ENCODE results near the gene JUNB.
"Not testable (repeated sequence)": the region's sequence is repeated elsewhere in the genome, so short reads cannot be mapped to it uniquely, and the experiment has no call there.

JUNB gene

DNA sequence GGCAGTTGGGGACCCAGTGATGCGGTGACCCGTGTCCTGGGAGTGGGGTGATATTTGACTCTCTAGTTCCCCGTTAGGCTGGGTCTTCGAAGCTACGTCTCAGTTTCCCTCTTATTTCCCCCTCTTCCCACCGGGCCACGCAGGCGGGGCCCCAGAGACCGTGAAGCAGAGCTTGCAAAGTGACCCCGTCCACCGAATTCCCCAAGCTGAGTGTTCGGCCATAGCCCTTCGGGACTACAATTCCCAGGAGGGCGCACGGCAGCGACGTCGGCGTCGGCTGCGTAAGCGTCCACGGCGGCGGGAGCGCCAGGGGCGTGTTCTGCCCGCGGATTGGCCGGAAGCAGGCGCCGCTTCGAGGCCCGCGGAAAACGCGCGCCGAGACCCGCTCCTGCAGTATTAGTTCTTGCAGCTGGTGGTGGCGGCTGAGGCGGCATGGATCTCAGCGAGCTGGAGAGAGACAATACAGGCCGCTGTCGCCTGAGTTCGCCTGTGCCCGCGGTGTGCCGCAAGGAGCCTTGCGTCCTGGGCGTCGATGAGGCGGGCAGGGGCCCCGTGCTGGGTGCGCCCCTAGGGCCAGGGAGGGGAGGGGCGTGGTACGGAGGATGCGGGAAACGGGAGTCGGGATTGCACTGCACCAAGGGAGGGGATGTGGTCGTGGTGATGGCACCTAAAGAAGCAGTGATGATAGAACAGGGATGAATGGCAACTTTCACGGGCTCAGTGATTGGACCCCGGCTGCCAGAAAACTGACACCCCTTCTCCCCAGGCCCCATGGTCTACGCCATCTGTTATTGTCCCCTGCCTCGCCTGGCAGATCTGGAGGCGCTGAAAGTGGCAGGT lies 15.2 kb downstream of the JUNB start, which contains the start of gene RNASEH2A:
RNASEH2A (plus strand) TSS at position 343 of the 840 bp plus-strand sequence; CDS start at position 433, 90 bp downstream.
- peak; percentile 86 for DNase-seq

DNA sequence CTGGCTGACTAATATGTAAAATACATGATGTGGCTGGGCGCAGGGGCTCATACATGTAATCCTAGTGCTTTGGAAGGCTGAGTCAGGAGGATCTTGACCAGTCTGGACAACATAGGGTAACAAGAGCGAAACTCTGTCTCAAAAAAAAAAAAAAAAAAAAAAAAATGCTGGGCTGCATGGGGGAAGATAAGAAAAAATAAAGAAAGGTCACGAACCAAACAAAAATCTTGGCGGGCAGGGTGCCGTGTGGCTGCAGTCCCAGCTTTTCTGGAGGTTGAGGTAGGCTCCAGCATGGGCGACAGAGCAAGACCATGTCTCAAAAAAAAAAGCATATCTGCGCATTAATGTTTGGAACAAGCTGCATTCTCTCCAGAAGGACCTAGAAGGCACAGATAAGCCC lies 23.8 kb downstream of the JUNB start:
- no peak for DNase-seq

DNA sequence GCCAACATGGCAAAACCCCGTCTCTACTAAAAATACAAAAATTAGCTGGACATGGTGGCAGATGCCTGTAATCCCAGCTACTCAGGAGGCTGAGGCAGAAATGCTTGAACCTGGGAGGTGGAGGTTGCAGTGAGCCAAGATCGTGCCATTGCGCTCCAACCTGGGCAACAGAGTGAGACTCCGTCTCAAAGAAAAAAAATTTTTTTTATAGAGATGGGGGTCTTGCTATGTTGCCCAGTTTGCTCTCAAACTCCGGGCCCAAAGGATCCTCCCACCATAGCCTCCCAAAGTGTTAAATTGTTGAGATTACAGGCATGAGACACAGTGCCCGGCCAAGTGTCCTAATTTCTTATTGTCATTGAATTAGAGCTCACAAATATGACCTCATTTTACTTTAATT lies 25.9 kb downstream of the JUNB start:
- DNase-seq, result not testable (repeated sequence)

DNA sequence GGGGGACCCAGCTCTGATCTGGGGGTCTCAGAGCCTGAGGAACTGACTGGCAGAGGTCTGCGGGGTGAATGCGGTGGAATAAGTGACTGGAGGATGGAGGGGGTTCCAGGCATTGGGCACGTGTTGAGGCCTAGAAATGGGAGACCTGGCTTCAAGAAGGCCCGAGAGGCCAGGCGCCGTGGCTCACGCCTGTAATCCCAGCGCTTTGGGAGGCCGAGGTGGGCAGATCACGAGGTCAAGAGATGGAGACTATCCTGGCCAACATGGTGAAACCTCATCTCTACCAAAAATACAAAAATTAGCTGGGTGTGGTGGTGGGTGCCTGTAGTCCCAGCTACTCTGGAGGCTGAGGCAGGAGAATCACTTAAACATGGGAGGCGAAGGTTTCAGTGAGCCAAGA lies 26.5 kb downstream of the JUNB start:
- not testable (repeated sequence) for DNase-seq

DNA sequence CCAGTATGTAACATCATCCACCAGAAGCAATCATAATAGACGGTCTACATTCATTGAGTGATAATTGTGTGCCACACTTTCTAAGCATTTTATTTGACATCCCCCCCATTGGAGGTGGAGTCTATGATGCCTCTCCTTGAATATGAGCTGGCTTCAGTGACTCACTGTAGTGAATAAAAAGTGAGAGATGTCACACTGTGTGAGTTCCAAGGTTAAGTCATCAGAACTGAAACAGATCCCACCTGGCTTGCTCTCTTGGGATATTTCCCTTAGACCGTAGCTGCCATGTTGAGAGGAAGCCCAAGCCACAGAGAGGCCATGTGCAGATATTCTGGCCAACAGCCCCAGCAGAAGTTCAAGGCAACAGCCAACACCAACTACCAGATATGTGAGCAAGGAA lies 30.5 kb downstream of the JUNB start:
- DNase-seq, result no peak

DNA sequence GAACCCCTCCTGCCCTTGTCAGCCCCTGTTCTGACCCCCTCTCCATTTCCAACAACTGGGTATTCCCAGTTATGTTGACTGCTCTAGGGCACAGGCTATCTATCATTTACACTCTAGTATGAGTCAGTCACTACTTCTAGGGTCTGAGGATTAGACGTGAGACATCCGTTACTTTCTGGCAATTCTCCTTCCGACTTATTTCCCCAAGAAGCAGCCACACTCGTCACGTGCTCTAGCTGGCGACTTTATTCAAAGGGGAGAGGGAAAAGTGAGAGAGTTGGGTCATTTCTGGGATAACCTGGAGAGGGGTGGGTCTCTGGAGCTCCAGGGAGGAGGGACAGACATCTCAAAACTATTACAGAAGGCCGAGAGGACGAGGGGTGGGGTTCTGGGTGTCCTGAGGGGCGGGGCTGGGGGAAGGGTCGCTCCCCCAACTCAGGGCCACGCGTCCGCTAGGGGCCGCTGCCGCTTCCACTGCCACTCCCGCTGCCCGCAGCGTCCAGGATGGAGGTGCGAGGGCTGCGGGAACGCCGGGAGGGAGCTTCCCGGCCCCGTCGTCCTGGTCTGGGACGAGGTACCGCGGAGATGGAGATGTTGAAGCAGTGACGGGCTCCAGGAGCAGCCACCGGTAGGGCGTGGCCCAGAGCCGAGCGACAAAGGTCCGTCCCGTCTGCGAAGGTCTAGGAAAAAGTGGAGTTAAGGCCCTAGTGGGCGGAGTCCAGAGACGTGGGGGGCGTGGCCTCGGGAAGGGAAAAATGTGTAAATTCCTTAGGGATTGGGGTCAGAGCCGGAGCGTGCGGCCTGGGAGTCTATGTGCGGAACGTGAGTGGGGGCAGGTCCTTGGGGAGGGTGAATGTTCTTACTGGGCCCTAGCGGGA lies 34.2 kb downstream of the JUNB start:
- DNase-seq, result no peak

DNA sequence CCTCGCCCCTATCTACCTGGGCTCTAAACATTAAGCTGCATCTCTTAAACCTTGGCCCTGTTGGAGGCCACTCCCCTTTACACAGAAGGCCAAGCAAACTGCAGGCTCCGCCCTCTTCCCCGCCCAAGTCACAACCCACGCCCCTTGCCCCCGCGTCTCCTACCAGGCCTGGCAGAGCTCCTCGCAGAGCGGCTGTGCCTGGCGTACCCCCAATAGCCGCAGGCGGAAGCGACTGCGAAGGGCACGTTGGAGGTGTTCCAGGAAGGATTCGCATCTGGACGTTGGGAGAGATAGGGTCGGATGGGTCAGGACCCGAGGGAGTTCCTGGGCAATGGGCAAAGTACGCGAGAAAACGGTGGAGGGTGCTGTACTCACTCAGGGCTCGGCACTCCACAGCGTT lies 37.2 kb downstream of the JUNB start:
- no peak for DNase-seq

DNA sequence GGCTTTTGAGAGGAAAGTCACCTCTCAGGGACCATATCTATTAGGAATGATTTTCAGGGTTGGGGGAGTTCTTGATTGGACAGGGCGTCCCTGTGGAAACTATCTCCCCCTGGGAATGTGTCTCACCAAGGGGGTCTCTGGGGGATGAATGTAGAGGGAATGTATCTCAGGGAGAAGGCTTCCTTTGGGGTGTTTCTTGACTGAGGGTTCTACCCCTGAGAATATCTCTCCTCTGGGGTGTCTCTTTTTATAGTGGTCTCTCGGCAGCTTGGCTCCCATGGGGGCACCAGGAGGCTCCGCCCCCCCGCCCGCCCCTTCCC lies 42.1 kb downstream of the JUNB start:
- DNase-seq, result no peak

DNA sequence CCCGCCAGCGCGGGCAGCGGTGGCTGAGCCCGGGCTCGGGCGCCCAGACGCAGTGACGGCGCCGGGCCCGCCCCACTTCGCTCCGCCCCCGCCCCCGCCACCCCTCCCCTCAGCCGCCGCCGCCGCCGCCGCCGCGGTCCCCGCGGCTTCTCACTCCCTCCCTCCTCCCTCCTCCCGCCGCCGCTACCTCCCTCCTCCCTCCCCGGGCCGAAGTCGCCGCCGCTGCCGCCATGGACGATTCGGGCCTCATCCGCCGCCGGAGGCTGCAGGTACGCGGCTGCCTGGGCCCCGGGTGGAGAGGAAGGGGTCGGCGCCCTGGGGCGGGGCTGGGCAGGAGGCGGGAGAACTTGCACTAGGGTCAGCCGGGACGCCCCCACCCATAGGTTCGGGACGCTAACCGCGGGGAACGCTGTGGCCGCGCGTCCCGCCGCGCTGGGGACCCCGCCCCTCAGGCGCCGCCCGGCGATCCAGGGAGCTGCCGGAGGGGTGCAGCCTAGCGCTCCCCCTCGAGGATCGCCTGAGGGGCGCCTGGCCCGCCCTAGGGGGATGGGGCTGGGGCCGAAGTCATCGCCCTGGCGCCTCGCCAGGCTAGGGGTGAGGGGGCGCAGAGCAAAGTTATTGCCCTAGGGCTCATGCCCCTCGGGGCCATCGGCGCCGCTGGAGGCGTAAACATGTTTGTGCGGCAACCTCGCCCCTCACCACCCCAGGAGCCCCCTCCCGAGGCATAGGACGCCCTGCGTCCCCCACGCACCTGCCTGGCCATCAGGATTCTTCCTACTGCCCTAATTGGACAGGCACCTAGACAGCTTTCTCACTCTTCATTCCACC lies 42.7 kb downstream of the JUNB start:
- DNase-seq, result peak; percentile 35

DNA sequence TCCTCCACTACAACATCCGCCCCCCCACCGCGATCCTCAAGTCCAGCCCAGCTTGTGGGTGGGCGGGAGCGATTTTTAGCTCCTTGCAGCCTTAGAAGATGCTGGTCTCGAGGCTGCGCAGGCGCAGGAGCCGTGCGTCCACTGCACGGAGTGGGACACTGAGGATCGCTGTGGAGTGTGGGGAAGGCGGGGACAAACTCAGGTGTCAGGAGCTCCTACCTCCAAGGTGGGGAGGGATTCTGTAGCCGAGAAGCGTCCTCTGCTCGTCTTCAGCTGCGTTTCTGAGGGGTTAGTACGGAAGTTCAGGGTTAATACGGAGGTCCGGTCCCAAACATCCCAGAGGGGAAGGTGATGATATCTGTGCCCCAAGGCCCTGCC lies 43.3 kb downstream of the JUNB start, which contains the start of gene RTBDN:
RTBDN (minus strand) TSS at position 14 of the 378 bp plus-strand sequence. CDS start 4,600 bp downstream, outside the sequence.
- no peak for DNase-seq

DNA sequence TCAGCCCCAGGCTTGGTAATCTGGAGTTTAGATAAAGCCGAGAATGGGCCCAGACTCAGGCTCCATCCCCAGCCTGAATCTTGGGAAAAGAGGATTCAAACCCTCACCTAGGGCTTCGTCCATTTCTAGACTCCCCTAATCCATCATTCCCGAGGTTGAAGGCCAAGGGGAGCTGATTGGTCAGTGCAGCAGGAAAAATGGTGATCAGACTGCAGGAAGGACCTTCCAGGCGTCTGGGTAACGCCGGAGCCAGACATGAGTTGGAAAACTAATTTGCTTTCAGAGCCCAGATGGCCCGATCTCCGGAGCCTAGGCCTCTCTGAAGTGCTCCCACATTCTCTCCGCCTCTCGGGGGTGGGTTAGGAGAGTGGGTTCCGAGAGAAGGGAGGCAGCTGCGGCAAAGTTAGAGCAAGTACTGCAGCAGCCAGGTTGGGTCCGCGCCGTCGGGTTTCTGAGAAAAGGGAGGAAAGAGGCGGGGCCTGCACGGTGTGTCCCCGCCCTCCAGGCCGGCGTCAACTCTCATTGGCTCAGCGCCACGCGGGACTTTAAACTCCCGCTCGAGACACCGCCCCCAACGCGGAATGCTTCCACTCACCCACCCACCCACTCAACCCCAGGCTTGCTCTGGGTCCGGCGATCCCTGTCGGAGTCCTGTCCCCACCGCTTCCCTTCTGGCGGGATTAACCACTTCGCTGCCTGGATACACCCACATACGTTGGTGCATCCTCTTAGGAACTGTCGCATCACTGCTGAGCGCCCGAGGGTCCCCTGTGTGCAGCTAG lies 43.9 kb downstream of the JUNB start:
- DNase-seq, result no peak

DNA sequence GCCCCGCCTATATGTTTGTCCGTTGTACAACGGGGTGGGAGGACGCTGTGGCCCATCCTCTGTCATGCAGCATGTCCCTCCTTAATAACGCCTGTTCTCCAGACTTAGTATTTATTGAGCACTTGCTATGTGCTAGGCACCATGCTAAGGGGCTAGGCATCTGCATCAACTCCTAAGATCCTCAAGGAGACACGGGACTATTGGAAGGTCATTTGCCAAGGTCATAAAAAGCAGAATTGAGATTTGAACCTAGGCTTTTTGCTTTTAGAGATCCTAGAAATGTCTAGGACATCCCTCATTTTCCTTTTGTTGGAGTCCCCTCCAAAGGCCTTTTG lies 45.2 kb downstream of the JUNB start:
- no peak for DNase-seq

DNA sequence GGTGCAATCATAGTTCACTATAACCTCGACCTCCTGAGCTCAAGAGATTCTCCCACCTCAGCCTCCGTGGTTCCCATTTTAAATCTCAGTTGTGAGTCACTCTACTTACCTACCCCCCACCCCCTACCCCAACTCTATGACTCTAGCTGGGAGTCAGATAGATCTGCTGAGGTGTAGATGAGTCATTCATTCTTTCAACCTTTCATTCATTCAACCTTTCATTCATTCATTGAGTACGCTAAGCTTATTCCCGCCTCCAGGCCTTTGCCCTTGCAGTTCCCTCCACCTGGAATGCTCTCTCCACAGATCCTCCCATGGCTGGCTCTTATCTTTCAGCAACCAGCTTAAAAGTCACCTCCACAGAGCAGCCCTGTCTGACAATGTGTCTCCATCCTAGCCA lies 45.9 kb downstream of the JUNB start:
- no peak for DNase-seq

DNA sequence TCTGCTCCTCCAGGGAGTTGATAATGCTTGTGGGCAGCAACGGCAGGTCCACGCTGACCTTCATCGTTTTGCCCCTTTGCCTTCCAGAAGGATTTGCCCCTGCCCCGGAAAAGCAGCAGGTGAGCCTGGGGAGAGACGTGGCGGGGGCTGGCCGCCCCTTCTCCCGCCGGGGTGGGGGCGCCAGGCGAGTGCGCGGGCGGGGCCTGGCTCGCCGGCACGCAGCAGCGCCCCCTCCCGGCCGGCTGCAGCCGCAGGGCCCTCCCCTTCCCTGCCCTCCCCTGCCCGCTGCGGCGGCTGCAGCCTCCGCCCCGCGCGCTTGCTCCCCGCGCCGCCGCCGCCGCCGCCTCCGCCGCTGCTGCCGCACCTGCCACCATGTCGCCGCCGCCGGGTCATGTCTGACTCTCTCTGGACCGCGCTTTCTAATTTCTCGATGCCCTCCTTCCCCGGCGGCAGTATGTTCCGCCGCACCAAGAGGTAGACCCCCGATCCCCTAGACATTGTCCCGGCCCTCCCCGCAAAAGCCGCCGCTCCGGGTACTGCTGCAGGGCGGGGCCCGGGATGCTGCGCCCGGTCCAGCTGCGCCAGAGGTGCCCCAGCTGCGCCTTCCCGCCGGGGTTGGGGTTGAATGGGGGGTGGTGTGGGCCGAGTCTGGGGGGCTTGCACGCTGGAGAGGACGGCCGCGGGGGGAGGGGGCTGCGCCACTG lies 47.0 kb downstream of the JUNB start, which contains the start of gene MAST1:
MAST1 (plus strand) TSS at position 334 of the 704 bp plus-strand sequence; CDS start at position 392, 58 bp downstream.
- peak; percentile 28 for DNase-seq

DNA sequence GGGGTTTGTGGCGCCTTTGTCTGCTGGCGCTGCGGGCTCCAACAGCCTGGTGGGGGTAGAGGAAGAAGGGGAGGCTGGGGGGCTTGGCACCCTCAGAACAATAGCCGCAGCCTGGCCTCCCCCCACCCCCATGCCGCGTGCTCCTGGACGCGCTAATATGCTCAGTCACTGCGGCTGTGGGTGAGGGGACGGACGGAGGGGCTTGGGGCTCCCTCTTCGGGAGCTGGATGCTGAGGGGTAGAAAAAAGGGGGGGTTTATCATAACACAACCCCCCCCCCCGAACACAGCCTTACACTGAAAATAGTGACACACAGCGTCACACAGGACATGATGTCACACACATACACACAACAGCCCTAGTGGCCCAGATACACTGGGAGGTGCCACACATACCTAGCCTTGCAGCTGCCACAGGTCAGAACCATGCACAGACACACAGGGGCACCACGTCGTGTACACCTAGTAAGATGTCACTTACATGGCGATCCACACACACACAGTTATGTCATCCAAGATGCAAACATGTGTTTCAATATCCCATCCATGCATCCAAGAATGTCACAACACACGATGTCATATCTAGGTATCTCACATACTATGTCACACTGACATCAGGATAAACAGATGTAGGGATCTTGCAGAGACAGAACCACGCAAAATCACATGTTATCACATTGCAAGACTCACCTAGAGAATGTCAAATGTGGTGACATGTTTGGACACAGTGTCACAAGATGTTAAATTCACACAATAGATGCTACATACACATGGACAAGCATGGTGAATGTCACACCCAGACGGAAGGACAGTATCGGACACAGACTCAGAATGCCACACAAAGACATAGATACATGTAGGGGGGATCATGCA lies 47.8 kb downstream of the JUNB start:
- DNase-seq, result no peak

DNA sequence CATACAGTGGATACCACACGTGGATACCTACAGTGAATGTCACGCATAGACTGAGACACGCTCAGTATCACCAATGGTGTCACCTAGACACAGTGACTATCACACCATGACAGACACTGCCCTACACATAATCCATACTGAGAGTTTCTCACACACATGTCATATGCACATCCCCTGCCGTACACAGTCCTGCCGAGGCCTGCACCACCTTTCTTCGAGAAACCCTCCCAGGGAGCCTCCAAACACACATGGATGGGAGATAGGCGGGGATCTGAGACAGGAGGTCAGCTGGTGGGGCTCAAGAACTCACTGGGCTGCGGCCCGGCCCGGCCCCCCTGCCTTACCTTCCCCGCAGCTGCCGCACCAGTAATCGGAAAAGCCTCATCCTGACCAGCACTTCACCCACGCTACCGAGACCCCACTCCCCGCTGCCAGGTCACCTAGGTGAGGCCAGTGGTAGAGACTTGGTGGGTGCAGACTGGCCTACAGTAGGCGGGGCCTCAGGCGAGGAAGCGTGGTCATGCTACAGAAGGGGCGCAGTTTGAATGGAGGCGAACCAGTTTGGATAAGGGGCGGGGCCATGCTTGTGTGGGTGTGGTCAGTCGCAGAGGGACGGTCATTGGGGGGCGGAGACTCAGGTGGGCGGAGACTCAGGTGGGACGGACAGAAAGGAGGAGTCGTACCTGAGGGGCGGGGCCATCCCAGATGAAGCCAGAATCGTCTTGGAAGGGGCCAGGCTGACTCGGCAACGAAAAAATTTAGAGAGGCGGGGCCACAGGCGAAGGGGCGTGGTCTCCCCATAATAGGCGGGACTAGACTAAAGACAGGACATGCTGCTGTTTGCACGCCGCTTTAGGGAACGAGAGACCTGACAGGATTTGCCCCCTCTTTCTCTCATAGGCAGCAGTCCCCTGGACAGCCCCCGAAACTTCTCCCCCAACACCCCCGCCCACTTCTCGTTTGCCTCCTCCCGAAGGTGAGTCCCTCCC lies 49.1 kb downstream of the JUNB start:
- DNase-seq, result no peak

DNA sequence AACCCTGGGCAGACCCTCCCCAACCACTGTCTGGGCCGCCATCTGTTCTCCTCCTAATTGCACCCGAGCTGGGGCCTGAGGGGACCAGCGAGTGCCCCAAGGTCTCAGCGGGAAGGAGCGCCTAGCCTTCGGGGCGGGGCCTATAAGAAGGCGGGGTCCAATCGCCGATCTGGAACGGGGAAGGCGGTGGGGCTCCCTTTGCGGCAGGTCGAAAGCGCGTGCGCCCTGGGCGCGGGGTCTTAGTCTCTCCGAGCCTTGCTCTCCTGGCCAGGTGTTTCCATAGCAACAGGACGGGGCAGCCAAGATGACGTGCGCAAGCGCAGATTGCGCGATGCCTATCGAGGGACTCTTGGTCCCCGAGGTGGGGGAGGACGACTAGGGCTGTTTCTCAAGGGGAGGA lies 49.8 kb downstream of the JUNB start:
- DNase-seq, result no peak

DNA sequence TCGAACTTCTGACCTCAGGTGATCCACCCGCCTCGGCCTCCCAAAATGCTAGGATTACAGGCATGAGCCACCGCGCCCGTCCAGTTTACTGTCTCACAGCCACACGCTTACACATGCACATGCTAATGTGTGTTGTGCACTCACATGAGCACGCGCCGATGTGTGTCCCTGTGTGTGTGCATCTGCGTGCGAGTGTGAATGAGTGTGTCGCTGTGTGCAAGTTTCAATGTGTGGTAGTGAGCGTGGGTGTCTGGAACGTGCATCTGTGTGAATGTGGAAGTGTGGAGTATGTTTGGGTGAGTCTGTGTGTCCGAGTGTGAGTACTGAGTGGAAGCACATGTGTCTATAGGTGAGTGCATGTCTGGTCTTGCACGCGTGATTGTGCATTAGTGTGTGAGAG lies 51.2 kb downstream of the JUNB start:
- no peak for DNase-seq
